Measurements from ENCODE around the gene RASSF6. TPM values are rescaled to one million over a fixed set of nuclear protein-coding genes. Genes with fewer than 3 reads are reported as not detected.
"Not testable (repeated sequence)": the region's sequence is repeated elsewhere in the genome, so short reads cannot be mapped to it uniquely, and the experiment has no call there.

RASSF6 gene
- polyA plus RNA-seq, 1 of the 3 experiments (the other 2 are of a cell fraction), result not detected

- H3K27ac ChIP-seq (ENCODE audit: low read depth in 2 of 2, low read length in 1 of 2), result no peak overlapping the region
- H3K27me3 ChIP-seq (ENCODE audit: insufficient read depth), result peaks cover 7% of the 10 kb centered on the region
- H3K4me1 ChIP-seq (ENCODE audit: control insufficient read depth in 1 of 2, insufficient read depth in 2 of 2, low read depth in 1 of 2, low read length in 1 of 2), result no peaks in the 10 kb centered on the region
- H3K4me2 ChIP-seq, result no peak overlapping the region
- POLR2A ChIA-PET, result interaction anchor here (0.6 kb wide), 1 partner anchor 60 kb away, joined by 3 read pairs; no protein-coding TSS in a partner anchor
- H2AFZ ChIP-seq (ENCODE audit: low read depth), result no peak overlapping the region
- H3F3A ChIP-seq (replicated peaks; ENCODE audit: insufficient read depth), result peaks cover 5% of the 10 kb centered on the region
- CTCF ChIA-PET, result interaction anchor here (0.6 to 1.8 kb wide), 20 partner anchors 8 to 728 kb away, joined by 3 to 16 read pairs (median 4); no protein-coding TSS in a partner anchor
- peak; percentile 37 for DNase-seq
- H3K79me2 ChIP-seq (ENCODE audit: insufficient read depth), result no peaks in the 10 kb centered on the region
- no peaks in the 10 kb centered on the region for H3K9me2 ChIP-seq
- no peaks in the 10 kb centered on the region for H3K9me3 ChIP-seq
- no peaks in the 10 kb centered on the region for H4K20me1 ChIP-seq (ENCODE audit: insufficient read depth)
- H3K4me3 ChIP-seq (ENCODE audit: low read depth in 2 of 2, low read length in 1 of 2), result peak overlapping the region in 1 of 2 experiments; percentile 46; a peak in 1 of 4 replicates
- H3K36me3 ChIP-seq (replicated peaks in 1 of 2; ENCODE audit: control insufficient read depth in 1 of 2, insufficient read depth in 2 of 2, low read length in 1 of 2), result no peaks in the 10 kb centered on the region
- 45% methylated on average over 8 of the region's 8 CpGs for WGBS (ENCODE audit: low lambda C conversion rate)
- no peak overlapping the region for H3K9ac ChIP-seq
- TF ChIP-seq MEF2A (IDR thresholded peaks at IDR 0.05; ENCODE audit: borderline replicate concordance, low read depth) (no peak), MAX (IDR thresholded peaks at IDR 0.05; ENCODE audit: low read depth) (no peak), RAD21 (IDR thresholded peaks at IDR 0.05; ENCODE audit: low read length) (peak; percentile 69), TAF1 (IDR thresholded peaks at IDR 0.05; ENCODE audit: borderline replicate concordance, low read depth, low read length) (no peak), CTCF (IDR thresholded peaks at IDR 0.05) (peak; percentile 76), SMC3 (IDR thresholded peaks at IDR 0.05; ENCODE audit: low read depth, low read length) (peak; percentile 46)
Observed at GRCh38 chr4:73573794-73574528, 46.3 kb downstream of the RASSF6 start.

GRCh38 chr4:73550865-73551264 is 69.4 kb downstream of the RASSF6 start:
- POLR2A ChIA-PET; H3K27me3 ChIP-seq (ENCODE audit: insufficient read depth); H4K20me1 ChIP-seq (ENCODE audit: insufficient read depth); H3F3A ChIP-seq (replicated peaks; ENCODE audit: insufficient read depth); H3K9ac ChIP-seq; H3K4me1 ChIP-seq (ENCODE audit: control insufficient read depth in 1 of 2, insufficient read depth in 2 of 2, low read depth in 1 of 2, low read length in 1 of 2); H3K27ac ChIP-seq (ENCODE audit: low read depth in 2 of 2, low read length in 1 of 2); H2AFZ ChIP-seq (ENCODE audit: low read depth); H3K36me3 ChIP-seq (replicated peaks in 1 of 2; ENCODE audit: control insufficient read depth in 1 of 2, insufficient read depth in 2 of 2, low read length in 1 of 2); H3K4me3 ChIP-seq (ENCODE audit: low read depth in 2 of 2, low read length in 1 of 2); H3K9me2 ChIP-seq; CTCF ChIA-PET; H3K79me2 ChIP-seq (ENCODE audit: insufficient read depth); H3K4me2 ChIP-seq; H3K9me3 ChIP-seq; DNase-seq: not testable (repeated sequence)
- 0% methylated on average over 6 of the region's 11 CpGs for WGBS (ENCODE audit: low lambda C conversion rate)

- Histone ChIP-seq H3K27ac (ENCODE audit: low read depth in 2 of 2, low read length in 1 of 2) (no peak overlapping the region), H3F3A (replicated peaks; ENCODE audit: insufficient read depth) (no peaks in the 10 kb centered on the region), H3K36me3 (replicated peaks in 1 of 2; ENCODE audit: control insufficient read depth in 1 of 2, insufficient read depth in 2 of 2, low read length in 1 of 2) (no peaks in the 10 kb centered on the region), H4K20me1 (ENCODE audit: insufficient read depth) (no peaks in the 10 kb centered on the region), H3K9me2 (no peaks in the 10 kb centered on the region), H3K9ac (no peak overlapping the region), H3K4me2 (no peak overlapping the region), H3K27me3 (ENCODE audit: insufficient read depth) (peaks cover 6% of the 10 kb centered on the region; the same call in 1 of the 2 replicates), H3K79me2 (ENCODE audit: insufficient read depth) (no peaks in the 10 kb centered on the region), H3K9me3 (no peaks in the 10 kb centered on the region), H3K4me3 (ENCODE audit: low read depth in 2 of 2, low read length in 1 of 2) (no peak overlapping the region), H3K4me1 (ENCODE audit: control insufficient read depth in 1 of 2, insufficient read depth in 2 of 2, low read depth in 1 of 2, low read length in 1 of 2) (no peaks in the 10 kb centered on the region), H2AFZ (ENCODE audit: low read depth) (no peak overlapping the region)
- CTCF ChIA-PET, result interaction anchor here (2.3 kb wide), 1 partner anchor 29 kb away, joined by 7 read pairs; no protein-coding TSS in a partner anchor
- DNase-seq, result no peak
- 0% methylated on average over 2 of the region's 2 CpGs for WGBS (ENCODE audit: low lambda C conversion rate)
- POLR2A ChIA-PET, result no interaction called here
- TF ChIP-seq IRF3 (IDR thresholded peaks at IDR 0.05; ENCODE audit: low read depth, low read length), result no peak
- TF ChIP-seq EP300 (IDR thresholded peaks at IDR 0.05; ENCODE audit: borderline replicate concordance in 1 of 2, low read depth in 1 of 2, low read length in 1 of 2), result no peak
- TF ChIP-seq EZH2phosphoT487 (IDR thresholded peaks at IDR 0.05; ENCODE audit: borderline replicate concordance, low read depth), result no peak
- no peak for TF ChIP-seq TEAD4 (IDR thresholded peaks at IDR 0.05; ENCODE audit: borderline replicate concordance, insufficient read depth)
- no peak for TF ChIP-seq MAX (IDR thresholded peaks at IDR 0.05; ENCODE audit: low read depth)
- TF ChIP-seq MEF2A (IDR thresholded peaks at IDR 0.05; ENCODE audit: borderline replicate concordance, low read depth), result no peak
- no peak for TF ChIP-seq ZBTB33 (IDR thresholded peaks at IDR 0.05; ENCODE audit: borderline replicate concordance, low read depth)
- no peak for TF ChIP-seq YY1 (IDR thresholded peaks at IDR 0.05; ENCODE audit: low read depth)
- TF ChIP-seq GATA2 (CRISPR knock-in tag; IDR thresholded peaks at IDR 0.05), result no peak
Observed at GRCh38 chr4:73544620-73545019, 75.6 kb downstream of the RASSF6 start.
